Measurements from ENCODE around the gene QKI.

- TF ChIP-seq POLR2A (IDR thresholded peaks at IDR 0.05; ENCODE audit: control extremely low read depth in 1 of 2, low read depth in 2 of 2, low read length in 2 of 2) (no peak), CTCF (IDR thresholded peaks at IDR 0.05; ENCODE audit: control extremely low read depth in 1 of 3, insufficient read depth in 1 of 3, low read depth in 1 of 3, low read length in 3 of 3) (no peak), RFX5 (IDR thresholded peaks at IDR 0.05; ENCODE audit: borderline replicate concordance, low read depth, low read length) (no peak), MAFK (IDR thresholded peaks at IDR 0.05; ENCODE audit: low read depth, low read length) (no peak), CBX5 (IDR thresholded peaks at IDR 0.05; ENCODE audit: low read depth, low read length) (no peak)
These were observed 85.6 kb downstream of the QKI start for GRCh38 chr6:163500105-163500504.
